ENCODE results near the gene LAMA2.

The LAMA2 gene

GRCh38 chr6:129451187-129451586 lies 568.2 kb downstream of the LAMA2 start:
- no peaks in the 10 kb centered on the region for H3K27me3 ChIP-seq (ENCODE audit: control insufficient read depth in 1 of 2, insufficient read depth in 2 of 2, low read length in 2 of 2)

DNA sequence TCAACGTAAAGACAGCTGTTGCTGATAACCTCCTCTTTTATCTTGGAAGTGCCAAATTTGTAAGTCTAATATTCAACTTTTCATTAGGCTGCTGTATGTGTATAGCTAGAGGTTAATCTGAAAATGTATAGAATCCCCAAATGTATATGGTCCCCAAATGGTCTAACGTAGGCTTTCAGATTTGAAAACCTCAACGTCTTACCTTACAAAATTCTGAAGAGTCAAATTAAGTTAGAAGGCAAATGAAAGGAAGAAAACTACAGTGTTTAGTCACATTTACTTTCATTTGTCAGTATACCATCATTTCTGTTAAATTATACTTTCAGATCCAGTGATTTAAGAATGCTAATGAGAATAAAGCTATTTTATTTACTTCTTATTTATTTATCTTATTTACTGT lies 570.1 kb downstream of the LAMA2 start:
- Histone ChIP-seq H3K36me3 (ENCODE audit: control insufficient read depth in 1 of 2, insufficient read depth in 2 of 2, low read length in 2 of 2) (no peaks in the 10 kb centered on the region), H3K27me3 (ENCODE audit: control insufficient read depth in 1 of 2, insufficient read depth in 2 of 2, low read length in 2 of 2) (no peaks in the 10 kb centered on the region), H3K27ac (ENCODE audit: low read depth, low read length) (no peak overlapping the region), H3K9me3 (ENCODE audit: control insufficient read depth in 1 of 2, low read length in 2 of 2) (no peaks in the 10 kb centered on the region), H3K9ac (ENCODE audit: low read depth in 1 of 2, low read length in 2 of 2) (no peak overlapping the region), H3K4me1 (ENCODE audit: control insufficient read depth in 1 of 2, insufficient read depth in 2 of 2, low read length in 2 of 2) (no peaks in the 10 kb centered on the region), H3K4me3 (ENCODE audit: low read depth in 1 of 2, low read length in 2 of 2) (no peak overlapping the region)

More at GRCh38 chr6:129451187-129451586, 568.2 kb downstream of the LAMA2 start:
- H3K36me3 ChIP-seq (ENCODE audit: control insufficient read depth in 1 of 2, insufficient read depth in 2 of 2, low read length in 2 of 2), result no peaks in the 10 kb centered on the region
- no peak overlapping the region for H3K9ac ChIP-seq (ENCODE audit: low read depth in 1 of 2, low read length in 2 of 2)
- no peak overlapping the region for H3K27ac ChIP-seq (ENCODE audit: low read depth, low read length)
- no peak overlapping the region for H3K4me3 ChIP-seq (ENCODE audit: low read depth in 1 of 2, low read length in 2 of 2)
- no peaks in the 10 kb centered on the region for H3K9me3 ChIP-seq (ENCODE audit: control insufficient read depth in 1 of 2, low read length in 2 of 2)
- no peaks in the 10 kb centered on the region for H3K4me1 ChIP-seq (ENCODE audit: control insufficient read depth in 1 of 2, insufficient read depth in 2 of 2, low read length in 2 of 2)

DNA sequence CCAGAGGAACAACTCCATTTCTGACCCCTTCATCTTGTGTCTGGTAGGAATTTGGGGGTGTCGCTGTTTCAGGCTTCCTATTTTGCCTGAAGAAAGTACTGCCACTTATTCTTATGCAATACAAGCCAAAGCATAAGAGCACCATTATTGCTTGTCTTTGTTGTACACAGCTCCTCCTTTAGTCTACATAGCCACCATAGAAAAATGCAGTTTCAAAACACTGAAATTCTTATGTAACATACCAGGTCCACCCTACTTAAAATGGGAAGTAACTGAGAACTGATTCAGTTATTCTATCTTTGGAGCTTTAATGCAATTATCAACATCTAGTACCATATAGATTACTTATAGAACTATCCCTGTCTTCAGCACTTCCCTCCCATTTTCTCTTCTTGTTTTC lies 571.5 kb downstream of the LAMA2 start:
- H3K4me3 ChIP-seq (ENCODE audit: low read depth in 1 of 2, low read length in 2 of 2), result no peak overlapping the region
- H3K27me3 ChIP-seq (ENCODE audit: control insufficient read depth in 1 of 2, insufficient read depth in 2 of 2, low read length in 2 of 2), result no peaks in the 10 kb centered on the region
- H3K9ac ChIP-seq (ENCODE audit: low read depth in 1 of 2, low read length in 2 of 2), result no peak overlapping the region
- no peak overlapping the region for H3K27ac ChIP-seq (ENCODE audit: low read depth, low read length)
- H3K4me1 ChIP-seq (ENCODE audit: control insufficient read depth in 1 of 2, insufficient read depth in 2 of 2, low read length in 2 of 2), result no peaks in the 10 kb centered on the region
- H3K36me3 ChIP-seq (ENCODE audit: control insufficient read depth in 1 of 2, insufficient read depth in 2 of 2, low read length in 2 of 2), result no peaks in the 10 kb centered on the region
- H3K9me3 ChIP-seq (ENCODE audit: control insufficient read depth in 1 of 2, low read length in 2 of 2), result no peaks in the 10 kb centered on the region

GRCh38 chr6:129455126-129455769 lies 572.3 kb downstream of the LAMA2 start:
- Histone ChIP-seq H3K27me3 (ENCODE audit: control insufficient read depth in 1 of 2, insufficient read depth in 2 of 2, low read length in 2 of 2) (no peaks in the 10 kb centered on the region), H3K9ac (ENCODE audit: low read depth in 1 of 2, low read length in 2 of 2) (no peak overlapping the region), H3K9me3 (ENCODE audit: control insufficient read depth in 1 of 2, low read length in 2 of 2) (no peaks in the 10 kb centered on the region), H3K4me3 (ENCODE audit: low read depth in 1 of 2, low read length in 2 of 2) (no peak overlapping the region), H3K4me1 (ENCODE audit: control insufficient read depth in 1 of 2, insufficient read depth in 2 of 2, low read length in 2 of 2) (no peaks in the 10 kb centered on the region), H3K36me3 (ENCODE audit: control insufficient read depth in 1 of 2, insufficient read depth in 2 of 2, low read length in 2 of 2) (no peaks in the 10 kb centered on the region), H3K27ac (ENCODE audit: low read depth, low read length) (no peak overlapping the region)

DNA sequence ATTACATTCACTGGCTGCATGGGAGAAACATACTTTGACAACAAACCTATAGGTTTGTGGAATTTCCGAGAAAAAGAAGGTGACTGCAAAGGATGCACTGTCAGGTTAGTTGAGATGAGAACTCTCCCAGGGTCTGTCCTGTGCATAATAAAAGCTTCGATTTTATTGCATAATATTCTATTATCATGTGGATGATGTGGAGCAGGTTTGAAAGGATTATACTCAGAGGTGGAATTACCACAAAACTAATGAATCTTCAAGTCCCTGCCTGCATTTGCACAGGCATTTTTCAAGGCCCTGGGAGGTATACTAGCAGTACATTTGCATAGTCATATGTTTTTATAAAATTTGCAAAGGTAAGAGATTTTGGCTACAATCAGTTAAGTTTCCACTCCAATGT lies 577.3 kb downstream of the LAMA2 start:
- H3K36me3 ChIP-seq (ENCODE audit: control insufficient read depth in 1 of 2, insufficient read depth in 2 of 2, low read length in 2 of 2), result no peaks in the 10 kb centered on the region
- H3K9ac ChIP-seq (ENCODE audit: low read depth in 1 of 2, low read length in 2 of 2), result no peak overlapping the region
- no peaks in the 10 kb centered on the region for H3K9me3 ChIP-seq (ENCODE audit: control insufficient read depth in 1 of 2, low read length in 2 of 2)
- no peak overlapping the region for H3K4me3 ChIP-seq (ENCODE audit: low read depth in 1 of 2, low read length in 2 of 2)
- H3K27me3 ChIP-seq (ENCODE audit: control insufficient read depth in 1 of 2, insufficient read depth in 2 of 2, low read length in 2 of 2), result no peaks in the 10 kb centered on the region
- no peaks in the 10 kb centered on the region for H3K4me1 ChIP-seq (ENCODE audit: control insufficient read depth in 1 of 2, insufficient read depth in 2 of 2, low read length in 2 of 2)
- H3K27ac ChIP-seq (ENCODE audit: low read depth, low read length), result no peak overlapping the region

DNA sequence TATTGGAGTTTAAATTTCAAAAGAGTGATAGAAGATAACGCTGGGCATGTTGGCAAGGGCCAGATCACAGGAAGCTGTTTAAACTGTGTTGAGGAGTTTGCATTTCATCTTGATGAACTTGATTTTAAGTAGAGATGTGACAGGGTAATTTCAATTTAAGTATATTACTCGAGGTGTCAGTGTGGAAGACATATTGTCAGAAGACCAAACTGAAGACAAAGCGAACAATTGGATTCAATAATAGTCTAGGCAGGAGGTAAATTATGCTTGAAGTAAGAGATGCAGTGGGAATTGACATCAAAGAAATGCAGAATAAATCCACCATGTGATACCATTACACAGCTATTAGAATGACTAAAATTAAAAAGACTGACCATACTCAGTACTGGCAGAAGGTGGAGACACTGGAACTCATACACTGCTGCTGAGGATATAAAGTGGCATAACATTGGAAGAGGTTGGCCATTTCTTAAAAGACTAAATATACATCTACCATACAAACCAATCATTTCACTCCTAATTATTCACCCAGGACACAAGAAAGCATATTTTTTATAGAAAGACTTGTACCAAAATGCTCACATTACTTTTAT lies 586.2 kb downstream of the LAMA2 start:
- Histone ChIP-seq H3K9ac (ENCODE audit: low read depth in 1 of 2, low read length in 2 of 2) (no peak overlapping the region), H3K4me1 (ENCODE audit: control insufficient read depth in 1 of 2, insufficient read depth in 2 of 2, low read length in 2 of 2) (no peaks in the 10 kb centered on the region), H3K9me3 (ENCODE audit: control insufficient read depth in 1 of 2, low read length in 2 of 2) (no peaks in the 10 kb centered on the region), H3K36me3 (ENCODE audit: control insufficient read depth in 1 of 2, insufficient read depth in 2 of 2, low read length in 2 of 2) (no peaks in the 10 kb centered on the region), H3K4me3 (ENCODE audit: low read depth in 1 of 2, low read length in 2 of 2) (no peak overlapping the region), H3K27me3 (ENCODE audit: control insufficient read depth in 1 of 2, insufficient read depth in 2 of 2, low read length in 2 of 2) (no peaks in the 10 kb centered on the region), H3K27ac (ENCODE audit: low read depth, low read length) (no peak overlapping the region)

GRCh38 chr6:129472239-129472638 lies 589.3 kb downstream of the LAMA2 start:
- no peaks in the 10 kb centered on the region for H3K4me1 ChIP-seq (ENCODE audit: control insufficient read depth in 1 of 2, insufficient read depth in 2 of 2, low read length in 2 of 2)
- H3K36me3 ChIP-seq (ENCODE audit: control insufficient read depth in 1 of 2, insufficient read depth in 2 of 2, low read length in 2 of 2), result no peaks in the 10 kb centered on the region
- no peaks in the 10 kb centered on the region for H3K27me3 ChIP-seq (ENCODE audit: control insufficient read depth in 1 of 2, insufficient read depth in 2 of 2, low read length in 2 of 2)
- no peak overlapping the region for H3K4me3 ChIP-seq (ENCODE audit: low read depth in 1 of 2, low read length in 2 of 2)
- no peak overlapping the region for H3K9ac ChIP-seq (ENCODE audit: low read depth in 1 of 2, low read length in 2 of 2)
- no peak overlapping the region for H3K27ac ChIP-seq (ENCODE audit: low read depth, low read length)
- H3K9me3 ChIP-seq (ENCODE audit: control insufficient read depth in 1 of 2, low read length in 2 of 2), result no peaks in the 10 kb centered on the region

DNA sequence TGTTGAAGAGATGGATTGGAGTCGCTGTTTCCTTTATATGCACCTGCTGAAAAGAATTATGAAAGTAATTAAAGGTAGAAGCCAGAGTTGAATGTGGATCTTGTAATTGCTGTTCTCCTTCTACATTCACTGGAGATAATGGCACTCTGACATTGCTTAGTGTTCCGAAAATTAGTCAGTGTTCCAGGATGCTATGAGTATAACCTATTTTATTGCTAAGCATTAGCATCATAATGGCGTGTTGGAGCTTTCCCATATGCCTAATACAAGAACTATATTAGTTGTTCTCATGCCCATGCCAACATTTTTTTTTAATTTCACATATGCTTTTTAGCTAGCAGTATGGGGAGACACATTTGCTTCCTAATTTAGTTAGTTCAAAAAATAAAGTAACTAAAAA lies 590.6 kb downstream of the LAMA2 start:
- H3K9ac ChIP-seq (ENCODE audit: low read depth in 1 of 2, low read length in 2 of 2), result no peak overlapping the region
- H3K27me3 ChIP-seq (ENCODE audit: control insufficient read depth in 1 of 2, insufficient read depth in 2 of 2, low read length in 2 of 2), result no peaks in the 10 kb centered on the region
- H3K27ac ChIP-seq (ENCODE audit: low read depth, low read length), result no peak overlapping the region
- no peak overlapping the region for H3K4me3 ChIP-seq (ENCODE audit: low read depth in 1 of 2, low read length in 2 of 2)
- no peaks in the 10 kb centered on the region for H3K9me3 ChIP-seq (ENCODE audit: control insufficient read depth in 1 of 2, low read length in 2 of 2)
- H3K4me1 ChIP-seq (ENCODE audit: control insufficient read depth in 1 of 2, insufficient read depth in 2 of 2, low read length in 2 of 2), result no peaks in the 10 kb centered on the region
- no peaks in the 10 kb centered on the region for H3K36me3 ChIP-seq (ENCODE audit: control insufficient read depth in 1 of 2, insufficient read depth in 2 of 2, low read length in 2 of 2)

DNA sequence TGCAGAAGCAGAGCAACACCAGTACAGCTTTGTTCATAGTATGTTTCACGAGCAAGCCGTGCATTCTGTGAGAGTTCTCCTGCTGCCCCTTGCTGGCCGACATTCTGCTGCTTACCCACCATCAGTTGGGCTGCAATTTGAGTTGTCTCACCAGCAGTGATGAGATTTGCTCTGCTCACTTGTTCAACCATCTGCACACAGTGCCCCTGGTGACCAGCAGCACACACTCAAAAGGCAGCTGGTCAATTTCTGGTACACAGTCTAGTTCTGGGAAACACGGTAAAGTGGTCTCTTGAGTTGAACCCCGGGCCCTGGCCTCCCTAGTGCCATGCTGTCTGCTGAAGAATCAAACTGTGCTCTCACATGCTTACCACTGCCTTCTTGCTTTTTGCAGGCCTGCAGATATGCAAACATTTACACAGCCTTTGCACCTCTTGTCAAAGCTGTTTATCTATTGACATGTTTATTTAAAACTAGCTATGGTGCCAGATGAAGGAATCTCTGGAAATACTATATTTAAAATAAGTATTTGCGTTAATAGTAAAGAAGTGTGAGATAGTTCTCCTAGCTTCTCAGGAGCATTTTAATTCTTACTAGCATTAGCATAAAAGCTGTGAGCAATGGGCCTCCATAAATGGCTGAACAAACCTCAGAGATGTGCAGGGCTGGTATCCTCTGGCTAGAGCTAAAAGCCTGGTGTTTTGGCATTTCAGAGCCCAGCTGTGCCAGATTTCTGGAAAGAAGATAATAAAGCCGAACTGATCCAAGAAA lies 592.7 kb downstream of the LAMA2 start:
- Histone ChIP-seq H3K27ac (ENCODE audit: low read depth, low read length) (no peak overlapping the region), H3K27me3 (ENCODE audit: control insufficient read depth in 1 of 2, insufficient read depth in 2 of 2, low read length in 2 of 2) (no peaks in the 10 kb centered on the region), H3K36me3 (ENCODE audit: control insufficient read depth in 1 of 2, insufficient read depth in 2 of 2, low read length in 2 of 2) (no peaks in the 10 kb centered on the region), H3K9me3 (ENCODE audit: control insufficient read depth in 1 of 2, low read length in 2 of 2) (no peaks in the 10 kb centered on the region), H3K9ac (ENCODE audit: low read depth in 1 of 2, low read length in 2 of 2) (no peak overlapping the region), H3K4me1 (ENCODE audit: control insufficient read depth in 1 of 2, insufficient read depth in 2 of 2, low read length in 2 of 2) (no peaks in the 10 kb centered on the region), H3K4me3 (ENCODE audit: low read depth in 1 of 2, low read length in 2 of 2) (no peak overlapping the region)

DNA sequence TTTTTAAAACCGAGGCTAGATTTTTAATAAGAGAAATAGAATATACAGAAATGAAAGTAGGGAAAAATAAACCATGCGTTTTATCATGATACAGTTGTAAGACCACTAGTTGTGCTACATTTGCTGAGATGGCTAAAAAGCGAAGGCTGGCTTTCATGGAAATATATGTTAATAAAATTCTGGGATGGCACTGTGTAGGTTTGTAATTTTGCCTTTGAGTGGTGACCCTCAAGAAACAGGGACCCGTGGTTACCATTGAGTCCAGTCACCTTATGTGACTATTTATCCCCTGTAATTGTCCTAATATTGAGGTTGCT lies 593.3 kb downstream of the LAMA2 start:
- Histone ChIP-seq H3K4me1 (ENCODE audit: control insufficient read depth in 1 of 2, insufficient read depth in 2 of 2, low read length in 2 of 2) (no peaks in the 10 kb centered on the region), H3K9ac (ENCODE audit: low read depth in 1 of 2, low read length in 2 of 2) (no peak overlapping the region), H3K36me3 (ENCODE audit: control insufficient read depth in 1 of 2, insufficient read depth in 2 of 2, low read length in 2 of 2) (no peaks in the 10 kb centered on the region), H3K4me3 (ENCODE audit: low read depth in 1 of 2, low read length in 2 of 2) (no peak overlapping the region), H3K27ac (ENCODE audit: low read depth, low read length) (no peak overlapping the region), H3K9me3 (ENCODE audit: control insufficient read depth in 1 of 2, low read length in 2 of 2) (no peaks in the 10 kb centered on the region), H3K27me3 (ENCODE audit: control insufficient read depth in 1 of 2, insufficient read depth in 2 of 2, low read length in 2 of 2) (no peaks in the 10 kb centered on the region)
